ENCODE results near the gene CILP.

Gene CILP

GRCh38 chr15:65246939-65247338 lies 35.7 kb upstream of the CILP start:
- Histone ChIP-seq H3F3A (ENCODE audit: insufficient read depth) (no peaks in the 10 kb centered on the region), H4K20me1 (ENCODE audit: low read depth, low read length) (no peaks in the 10 kb centered on the region), H3K79me2 (ENCODE audit: insufficient read depth, low read length) (no peaks in the 10 kb centered on the region), H3K27me3 (ENCODE audit: low read length) (no peaks in the 10 kb centered on the region), H3K4me3 (ENCODE audit: insufficient read depth, low read length, poor library complexity, severe bottlenecking) (no peak overlapping the region), H3K9me2 (replicated peaks; ENCODE audit: insufficient read depth, low read length) (no peaks in the 10 kb centered on the region), H3K9me3 (ENCODE audit: insufficient read depth, low read length) (no peaks in the 10 kb centered on the region), H3K9ac (ENCODE audit: low read length) (no peak overlapping the region), H3K27ac (ENCODE audit: low read depth, low read length) (no peak overlapping the region), H2AFZ (ENCODE audit: low read depth, low read length, severe bottlenecking) (no peak overlapping the region), H3K4me2 (ENCODE audit: low read depth, low read length, poor library complexity, severe bottlenecking) (no peak overlapping the region), H3K36me3 (ENCODE audit: low read length) (no peaks in the 10 kb centered on the region)
- TF ChIP-seq CTCF (IDR thresholded peaks at IDR 0.05; ENCODE audit: insufficient read depth, low read length, poor library complexity, severe bottlenecking), result no peak
- no peak for TF ChIP-seq EZH2phosphoT487 (conservative IDR thresholded peaks at IDR 0.05; ENCODE audit: low read length)

GRCh38 chr15:65246026-65246714 lies 34.9 kb upstream of the CILP start:
- Histone ChIP-seq H3K27me3 (ENCODE audit: low read length) (no peaks in the 10 kb centered on the region), H3K9me3 (ENCODE audit: insufficient read depth, low read length) (no peaks in the 10 kb centered on the region), H3K79me2 (ENCODE audit: insufficient read depth, low read length) (no peaks in the 10 kb centered on the region), H3K27ac (ENCODE audit: low read depth, low read length) (no peak overlapping the region), H3K4me2 (ENCODE audit: low read depth, low read length, poor library complexity, severe bottlenecking) (no peak overlapping the region), H3K4me3 (ENCODE audit: insufficient read depth, low read length, poor library complexity, severe bottlenecking) (no peak overlapping the region), H3K36me3 (ENCODE audit: low read length) (no peaks in the 10 kb centered on the region), H3F3A (ENCODE audit: insufficient read depth) (no peaks in the 10 kb centered on the region), H3K9me2 (replicated peaks; ENCODE audit: insufficient read depth, low read length) (no peaks in the 10 kb centered on the region), H2AFZ (ENCODE audit: low read depth, low read length, severe bottlenecking) (no peak overlapping the region), H4K20me1 (ENCODE audit: low read depth, low read length) (no peaks in the 10 kb centered on the region), H3K9ac (ENCODE audit: low read length) (no peak overlapping the region)
- TF ChIP-seq CTCF (IDR thresholded peaks at IDR 0.05; ENCODE audit: insufficient read depth, low read length, poor library complexity, severe bottlenecking) (no peak), EZH2phosphoT487 (conservative IDR thresholded peaks at IDR 0.05; ENCODE audit: low read length) (no peak)

- H4K20me1 ChIP-seq (ENCODE audit: low read depth, low read length), result no peaks in the 10 kb centered on the region
- no peak overlapping the region for H2AFZ ChIP-seq (ENCODE audit: low read depth, low read length, severe bottlenecking)
- H3K27me3 ChIP-seq (ENCODE audit: low read length), result no peaks in the 10 kb centered on the region
- H3K9me3 ChIP-seq (ENCODE audit: insufficient read depth, low read length), result no peaks in the 10 kb centered on the region
- H3K4me2 ChIP-seq (ENCODE audit: low read depth, low read length, poor library complexity, severe bottlenecking), result no peak overlapping the region
- no peak overlapping the region for H3K9ac ChIP-seq (ENCODE audit: low read length)
- no peaks in the 10 kb centered on the region for H3F3A ChIP-seq (ENCODE audit: insufficient read depth)
- no peaks in the 10 kb centered on the region for H3K79me2 ChIP-seq (ENCODE audit: insufficient read depth, low read length)
- no peaks in the 10 kb centered on the region for H3K9me2 ChIP-seq (replicated peaks; ENCODE audit: insufficient read depth, low read length)
- H3K27ac ChIP-seq (ENCODE audit: low read depth, low read length), result no peak overlapping the region
- no peaks in the 10 kb centered on the region for H3K36me3 ChIP-seq (ENCODE audit: low read length)
- H3K4me3 ChIP-seq (ENCODE audit: insufficient read depth, low read length, poor library complexity, severe bottlenecking), result no peak overlapping the region
- TF ChIP-seq EZH2phosphoT487 (conservative IDR thresholded peaks at IDR 0.05; ENCODE audit: low read length) (no peak), CTCF (IDR thresholded peaks at IDR 0.05; ENCODE audit: insufficient read depth, low read length, poor library complexity, severe bottlenecking) (no peak)
Measured at GRCh38 chr15:65245096-65245856, 34.0 kb upstream of the CILP start.

Measured in SU-DHL-6 (cell line).